GM23248 (cell line): ENCODE results near the gene CTF1.

ENCODE experiments used
- EZH2 ChIP-seq: fragments of 200-600 bp; sonication (generic); IDR thresholded peaks from 2 replicates; pipeline ENCODE4 v1.6.1; 2018; ENCODE audit warnings: antibody characterized with exemption, mild to moderate bottlenecking; ENCODE audit not compliant: insufficient read depth, poor library complexity, severe bottlenecking
- EZH2phosphoT487 ChIP-seq: fragments of 200-600 bp; sonication (generic); IDR thresholded peaks from 2 replicates; pipeline ENCODE4 v1.6.1; 2018; ENCODE audit warnings: antibody characterized with exemption, moderate library complexity, mild to moderate bottlenecking, low read depth; ENCODE audit not compliant: insufficient read depth

GRCh38 chr16:30895627-30896260 is 670 bp upstream of the CTF1 start:
- TF ChIP-seq EZH2 (no peak), EZH2phosphoT487 (no peak)
